HG03135 (cell line): ENCODE data around the gene CCSER2.
"Not testable (repeated sequence)": the region's sequence is repeated elsewhere in the genome, so short reads cannot be mapped to it uniquely, and the experiment has no call there.

Experiments
- ATAC-seq: cut with Tn5 transposase; IDR thresholded peaks from one replicate; pipeline ENCODE4 v1.9.1; 2021; ENCODE audit warnings: mild to moderate bottlenecking, moderate library complexity; ENCODE audit not compliant: unreplicated experiment

CCSER2 gene

DNA sequence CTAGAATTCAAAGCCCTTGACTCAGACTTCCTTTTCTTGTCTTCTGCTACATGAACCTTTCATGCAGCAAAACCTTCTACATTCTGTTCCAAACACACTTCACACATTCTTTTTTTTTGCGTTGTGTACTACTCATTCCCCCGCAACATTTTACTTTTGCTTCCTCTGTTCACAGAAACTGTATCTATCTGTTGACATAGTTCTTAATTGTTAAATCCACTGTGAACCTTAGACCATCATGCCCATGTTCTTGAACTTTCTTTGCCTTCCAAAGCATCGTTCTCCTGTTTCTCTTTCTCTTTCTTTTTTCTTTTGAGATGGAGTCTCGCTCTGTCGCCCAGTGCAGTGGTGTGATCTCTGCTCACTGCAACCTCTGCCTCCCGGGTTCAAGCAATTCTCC, 14.2 kb downstream of the CCSER2 start:
- ATAC-seq = no peak

DNA sequence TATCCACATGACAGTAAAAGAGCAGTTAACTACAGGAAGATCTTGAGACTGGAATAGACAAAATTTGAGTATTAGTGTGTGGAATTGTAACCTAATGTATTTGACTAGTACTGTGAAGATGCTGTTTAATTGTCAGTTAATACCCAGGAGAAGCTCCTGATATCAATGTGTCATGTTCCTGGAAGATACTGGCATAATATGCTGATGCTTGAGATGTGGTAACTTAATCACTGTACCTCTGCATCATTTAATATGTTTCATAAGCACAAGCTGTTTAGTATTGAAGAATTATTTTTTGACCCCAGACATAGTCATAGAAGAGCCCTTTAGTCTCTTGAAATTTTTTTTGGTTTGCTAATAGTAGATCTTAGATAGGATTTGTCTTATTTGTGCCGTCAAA, 15.4 kb downstream of the CCSER2 start:
- no peak for ATAC-seq

DNA sequence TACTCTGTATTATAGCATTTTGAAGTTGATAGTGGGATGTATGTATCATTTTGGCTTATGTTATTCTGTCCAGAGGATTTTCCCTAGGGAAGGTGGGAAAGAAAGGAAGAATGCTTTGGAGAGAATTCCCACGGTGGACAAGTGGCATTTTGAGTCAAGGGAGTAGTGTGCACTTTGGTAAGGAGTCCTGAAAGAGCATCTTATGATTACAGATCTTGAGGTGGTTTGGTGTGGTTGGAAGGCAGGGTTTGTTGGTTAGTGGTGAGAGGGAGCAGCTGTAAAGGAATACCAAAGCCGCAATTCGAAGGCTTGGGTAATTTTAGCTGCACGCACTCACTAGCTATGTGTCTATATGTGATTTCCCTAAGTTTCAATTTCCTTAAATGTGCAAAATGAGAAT, 16.1 kb downstream of the CCSER2 start:
- no peak for ATAC-seq

GRCh38 chr10:84347575-84348002, 19.2 kb downstream of the CCSER2 start:
- ATAC-seq = not testable (repeated sequence)

DNA sequence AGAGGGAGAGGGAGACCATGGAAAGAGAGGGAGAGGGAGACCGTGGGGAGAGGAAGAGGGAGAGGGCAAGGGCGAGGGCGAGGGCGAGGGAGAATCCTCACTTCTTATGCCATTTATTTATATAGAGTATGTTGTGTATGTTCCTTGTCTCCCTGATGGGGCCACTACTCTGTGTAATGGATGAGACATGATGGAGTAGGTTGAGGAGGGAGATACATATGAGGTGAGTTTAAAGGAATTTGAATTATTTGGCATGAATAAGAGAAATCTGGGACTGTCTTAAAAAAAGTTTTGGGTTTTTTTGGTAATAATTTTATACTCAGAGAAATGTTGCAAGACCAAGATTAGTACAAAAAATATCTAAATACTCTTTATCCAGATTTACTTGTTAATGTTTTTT, 20.1 kb downstream of the CCSER2 start:
- ATAC-seq = no peak

GRCh38 chr10:84348860-84349259, 20.5 kb downstream of the CCSER2 start:
- ATAC-seq = no peak

DNA sequence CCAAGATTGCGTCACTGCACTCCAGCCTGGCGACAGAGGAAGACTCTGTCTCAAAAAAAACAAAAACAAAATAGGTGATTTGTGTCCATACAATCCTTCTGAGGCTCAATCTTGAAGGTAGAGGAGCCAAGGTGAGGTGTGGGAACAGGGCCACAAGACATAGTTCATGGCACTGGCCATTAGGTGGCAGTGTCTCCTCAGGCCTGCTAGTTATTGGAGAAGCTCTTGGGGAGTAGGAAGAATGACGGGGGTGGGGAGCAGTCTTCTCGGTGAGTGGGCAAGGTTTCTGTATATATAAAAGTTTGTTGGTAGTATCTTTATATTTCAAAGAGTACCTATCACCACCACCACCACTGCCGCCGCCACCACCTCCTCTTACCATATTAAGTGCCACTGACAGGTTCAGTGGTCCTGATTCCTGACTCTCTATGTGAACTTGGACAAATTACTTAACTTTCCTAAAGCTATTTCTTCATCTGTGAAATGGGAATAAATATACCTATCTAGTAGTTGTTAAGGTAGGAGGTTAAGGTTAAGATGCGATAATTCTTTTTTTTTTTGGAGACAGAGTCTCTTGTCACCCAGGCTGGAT, 24.0 kb downstream of the CCSER2 start:
- peak; percentile 95 for ATAC-seq

DNA sequence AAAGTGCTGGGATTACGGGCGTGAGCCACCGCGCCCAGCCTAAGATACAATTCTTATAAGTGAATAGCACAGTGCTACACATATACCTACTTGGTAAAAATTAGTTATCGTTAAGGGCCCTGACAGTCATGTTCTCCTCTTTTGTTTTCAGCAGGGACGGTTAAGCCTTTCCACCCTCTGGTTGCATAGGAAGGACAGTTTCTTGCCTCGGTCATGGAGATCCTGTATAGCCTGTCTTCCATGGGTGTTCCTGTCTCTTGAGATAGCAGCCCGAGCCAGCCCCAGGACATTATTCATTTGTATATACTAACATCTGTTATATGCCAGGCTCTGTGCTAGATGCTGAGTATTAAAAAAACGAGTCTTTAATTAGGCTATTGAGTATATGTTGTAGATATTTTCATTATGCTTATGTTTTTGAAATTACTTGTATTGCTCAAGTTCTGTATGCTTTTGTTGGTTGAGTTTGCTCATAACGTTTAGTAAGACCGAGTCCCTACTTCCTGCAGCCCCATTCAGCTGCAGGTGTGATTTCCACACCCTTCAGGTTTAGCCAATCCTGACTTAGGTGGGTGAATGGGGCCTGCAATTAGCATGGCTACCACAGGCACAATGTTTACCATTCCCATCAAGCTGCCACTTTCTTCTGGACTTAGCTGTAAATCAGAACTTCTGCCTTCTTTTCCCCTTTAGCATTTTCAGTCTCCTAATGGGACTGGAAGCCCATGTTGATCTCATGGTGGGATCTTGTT, 24.8 kb downstream of the CCSER2 start:
- ATAC-seq = no peak

DNA sequence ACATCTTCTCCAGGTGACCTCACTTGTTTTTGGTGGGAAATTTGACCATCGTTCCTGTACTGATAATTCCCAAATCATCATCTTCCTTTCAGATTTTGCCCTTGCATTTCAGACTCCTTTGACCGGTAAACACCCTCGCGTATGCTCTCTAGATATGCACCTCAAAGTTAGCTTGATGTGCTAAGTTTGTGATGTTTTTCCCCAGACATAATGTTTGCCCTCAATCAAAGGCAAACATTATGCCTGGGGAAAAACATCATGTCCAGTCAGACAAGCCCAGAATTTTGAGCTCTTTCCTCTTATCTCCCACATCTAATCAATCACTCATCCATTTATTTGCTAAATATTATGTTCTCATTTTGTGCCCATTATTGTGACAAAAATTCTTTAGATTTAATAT, 26.2 kb downstream of the CCSER2 start:
- ATAC-seq = no peak

GRCh38 chr10:84355106-84355505, 26.7 kb downstream of the CCSER2 start:
- ATAC-seq = no peak

GRCh38 chr10:84356928-84357327, 28.5 kb downstream of the CCSER2 start:
- ATAC-seq = no peak

DNA sequence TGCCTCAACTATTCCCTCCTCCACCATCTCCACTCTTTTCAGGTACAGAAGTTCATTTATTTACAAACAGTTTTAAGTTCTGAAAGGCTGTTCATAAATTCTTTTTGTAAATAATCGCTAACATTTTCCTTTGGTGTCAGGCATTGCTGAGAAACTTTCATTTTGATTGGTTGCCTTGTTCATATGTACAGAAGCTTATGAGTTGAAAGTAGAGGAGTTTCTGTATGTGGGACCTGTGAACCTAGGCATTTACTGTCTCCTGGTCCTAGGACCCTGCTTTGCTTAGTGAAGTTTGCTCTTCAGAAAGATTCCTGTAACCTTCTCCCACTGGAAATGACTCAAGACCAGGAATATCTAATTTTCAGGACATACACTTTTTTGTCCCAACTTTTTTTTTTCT, 30.4 kb downstream of the CCSER2 start:
- ATAC-seq = no peak

DNA sequence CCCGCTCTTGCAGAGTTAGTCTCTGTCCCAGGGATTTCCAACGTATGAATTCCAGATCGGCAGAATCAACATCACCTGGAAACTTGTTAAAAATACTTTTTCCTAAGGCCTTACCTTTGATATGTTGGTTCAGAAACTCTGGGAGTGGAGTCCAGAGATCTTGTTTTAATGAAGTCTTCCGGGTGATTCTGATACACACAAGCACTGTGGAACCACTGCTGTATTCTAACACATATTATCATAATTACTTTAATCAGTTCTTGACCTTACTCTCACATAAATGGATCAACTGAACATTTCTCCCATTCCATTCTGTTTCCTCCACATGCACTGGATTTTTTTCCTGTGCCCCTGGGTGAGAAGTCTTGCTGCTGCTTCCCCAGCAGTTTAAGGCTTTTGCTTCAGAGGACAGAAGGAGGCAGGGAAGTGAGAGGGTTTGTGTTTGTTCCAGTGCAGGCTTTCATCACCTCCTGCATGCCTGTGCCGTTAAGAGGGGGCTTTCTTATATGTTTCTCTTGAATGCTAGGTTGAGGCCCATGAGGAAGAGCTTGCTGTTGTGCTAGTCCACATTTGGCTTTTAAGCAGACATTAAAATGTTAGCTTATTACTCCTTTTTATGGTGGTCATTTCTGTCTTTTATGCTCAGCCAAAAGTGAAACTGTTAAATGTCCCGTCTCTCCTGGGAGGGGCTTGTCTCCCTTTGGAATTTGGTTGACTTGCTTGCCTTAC, 32.4 kb downstream of the CCSER2 start:
- ATAC-seq = no peak

DNA sequence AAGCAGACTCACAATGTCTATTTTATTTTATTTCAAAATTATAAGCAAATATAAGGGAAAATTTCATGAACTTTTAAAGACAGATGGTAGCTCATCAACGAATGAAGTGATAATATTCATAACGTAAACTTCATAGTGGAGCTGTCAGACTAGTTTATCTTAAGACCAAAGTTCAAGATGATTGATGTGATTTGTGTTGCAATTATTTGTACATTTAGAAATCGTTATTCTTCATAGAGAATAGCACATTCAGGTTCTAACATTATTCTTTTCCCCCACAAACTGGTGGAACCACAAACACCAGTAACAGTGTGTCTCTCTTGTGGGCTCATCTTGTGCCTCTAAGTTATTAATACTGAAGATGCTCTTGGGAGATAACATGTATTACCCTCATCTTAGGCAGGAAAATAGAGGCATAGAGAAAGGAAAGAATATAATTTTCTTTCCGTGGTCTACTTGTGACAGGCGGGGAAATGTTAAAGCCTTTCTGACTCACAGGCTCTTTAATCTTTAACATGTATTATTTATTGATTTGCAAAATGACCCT, 37.0 kb downstream of the CCSER2 start:
- ATAC-seq = no peak

GRCh38 chr10:84366041-84366440, 37.7 kb downstream of the CCSER2 start:
- ATAC-seq = no peak

DNA sequence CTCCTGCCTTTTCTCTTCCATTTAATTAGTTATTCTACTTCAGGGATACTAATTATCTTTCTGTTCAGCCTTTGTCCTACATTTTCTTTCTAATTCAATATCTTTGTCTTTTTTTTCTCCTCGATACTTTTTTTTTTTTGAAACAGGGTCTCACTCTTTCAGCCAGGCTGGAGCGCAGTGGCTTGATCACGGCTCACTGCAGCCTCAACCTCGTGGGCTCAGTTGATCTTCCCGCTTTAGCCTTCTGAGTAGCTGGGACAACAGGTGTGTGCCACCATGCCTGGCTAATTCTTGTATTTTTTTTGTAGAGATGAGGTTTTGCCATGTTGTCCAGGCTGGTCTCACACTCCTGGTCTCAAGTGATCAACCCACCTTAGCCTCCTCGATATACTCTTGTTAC, 38.9 kb downstream of the CCSER2 start:
- no peak for ATAC-seq

DNA sequence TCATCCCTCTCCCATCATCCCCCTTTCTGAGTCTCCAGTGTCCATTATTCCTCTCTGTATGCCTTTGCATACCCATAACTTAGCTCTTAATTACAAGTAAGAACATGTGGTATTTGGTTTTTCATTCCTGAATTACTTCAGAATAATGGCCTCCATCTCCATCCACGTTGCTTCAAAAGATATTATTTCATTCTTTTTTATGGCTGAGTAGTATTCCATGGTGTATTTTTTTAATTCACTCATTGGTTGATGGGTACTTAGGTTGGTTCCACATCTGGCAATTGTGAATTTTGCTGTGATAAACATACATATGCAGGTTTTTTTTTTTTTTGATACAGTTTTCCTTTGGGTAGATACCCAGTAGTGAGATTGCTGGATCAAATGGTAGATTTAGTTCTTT, 40.4 kb downstream of the CCSER2 start:
- no peak for ATAC-seq

GRCh38 chr10:84370283-84370682, 41.9 kb downstream of the CCSER2 start:
- no peak for ATAC-seq

GRCh38 chr10:84371944-84372343, 43.6 kb downstream of the CCSER2 start:
- no peak for ATAC-seq

DNA sequence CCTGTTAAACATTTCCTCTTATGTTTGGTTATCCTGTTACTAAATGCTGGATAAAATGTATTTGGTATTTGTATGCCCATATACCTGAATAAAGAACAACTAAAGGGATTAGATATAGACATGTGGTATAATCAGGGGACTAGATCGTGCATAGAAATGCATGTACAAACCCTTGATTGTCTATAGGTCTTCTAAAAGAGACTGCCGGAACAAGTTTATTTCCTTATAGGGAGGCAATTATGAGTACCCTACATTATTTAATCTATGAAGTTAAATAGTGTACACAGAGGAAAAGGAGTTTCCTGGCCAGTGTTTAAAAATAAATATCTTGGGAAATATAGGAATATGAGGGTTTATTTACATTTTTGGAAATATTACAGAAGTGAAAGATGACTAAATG, 44.6 kb downstream of the CCSER2 start:
- no peak for ATAC-seq

DNA sequence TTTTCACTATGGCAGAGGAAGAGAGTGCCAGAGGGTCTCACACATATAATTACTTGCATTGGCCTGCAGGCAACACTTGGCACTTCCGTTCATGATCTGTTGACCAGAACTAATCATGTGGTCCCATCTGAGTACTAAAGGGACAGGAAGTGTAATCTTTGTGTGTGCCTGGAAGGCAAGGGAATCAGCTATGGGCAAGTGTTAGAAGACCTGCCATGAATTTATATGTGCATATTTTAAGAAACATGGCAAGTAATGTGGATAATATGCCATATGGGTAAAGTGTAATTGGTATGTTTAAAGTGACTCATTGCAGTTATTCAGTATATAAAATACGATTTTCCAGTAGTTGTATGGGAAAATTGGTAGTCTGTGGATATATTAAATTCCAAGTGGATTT, 46.1 kb downstream of the CCSER2 start:
- no peak for ATAC-seq

GRCh38 chr10:84375011-84375410, 46.6 kb downstream of the CCSER2 start:
- no peak for ATAC-seq
